Measurements from ENCODE around the gene DYSF. TPM values are rescaled to one million over a fixed set of nuclear protein-coding genes. Genes with fewer than 3 reads are reported as not detected.

The DYSF gene
- total RNA-seq, 1 donor, result 0.18 TPM

GRCh38 chr2:71513096-71513495, 59.7 kb downstream of the DYSF start:
- no peak overlapping the region for H3K4me3 ChIP-seq (ENCODE audit: low read depth, low read length)
- TF ChIP-seq CTCF (IDR thresholded peaks at IDR 0.05; ENCODE audit: insufficient read depth, low read length), result no peak
- DNase-seq (ENCODE audit: low read depth), result no peak

GRCh38 chr2:71513721-71514120, 60.4 kb downstream of the DYSF start:
- TF ChIP-seq CTCF (IDR thresholded peaks at IDR 0.05; ENCODE audit: insufficient read depth, low read length), result no peak
- no peak for DNase-seq (ENCODE audit: low read depth)
- H3K4me3 ChIP-seq (ENCODE audit: low read depth, low read length), result no peak overlapping the region

- no peak for TF ChIP-seq CTCF (IDR thresholded peaks at IDR 0.05; ENCODE audit: insufficient read depth, low read length)
- DNase-seq (ENCODE audit: low read depth), result no peak
- no peak overlapping the region for H3K4me3 ChIP-seq (ENCODE audit: low read depth, low read length)
Measured at GRCh38 chr2:71516253-71516888, 63.0 kb downstream of the DYSF start.

- no peak for DNase-seq (ENCODE audit: low read depth)
- H3K4me3 ChIP-seq (ENCODE audit: low read depth, low read length), result no peak overlapping the region
- TF ChIP-seq CTCF (IDR thresholded peaks at IDR 0.05; ENCODE audit: insufficient read depth, low read length), result no peak
Measured at GRCh38 chr2:71517851-71518250, 64.5 kb downstream of the DYSF start.

GRCh38 chr2:71521436-71521950, 68.1 kb downstream of the DYSF start:
- no peak for DNase-seq (ENCODE audit: low read depth)
- TF ChIP-seq CTCF (IDR thresholded peaks at IDR 0.05; ENCODE audit: insufficient read depth, low read length), result no peak
- no peak overlapping the region for H3K4me3 ChIP-seq (ENCODE audit: low read depth, low read length)

GRCh38 chr2:71524476-71524875, 71.1 kb downstream of the DYSF start:
- no peak overlapping the region for H3K4me3 ChIP-seq (ENCODE audit: low read depth, low read length)
- DNase-seq (ENCODE audit: low read depth), result no peak
- TF ChIP-seq CTCF (IDR thresholded peaks at IDR 0.05; ENCODE audit: insufficient read depth, low read length), result no peak

- no peak for TF ChIP-seq CTCF (IDR thresholded peaks at IDR 0.05; ENCODE audit: insufficient read depth, low read length)
- no peak for DNase-seq (ENCODE audit: low read depth)
- no peak overlapping the region for H3K4me3 ChIP-seq (ENCODE audit: low read depth, low read length)
Measured at GRCh38 chr2:71526141-71526540, 72.8 kb downstream of the DYSF start.

All from fibroblast of the aortic adventitia (primary cell).